AG09309 (cell line): ENCODE data around the gene GLT1D1.

ENCODE experiments used
- DNase-seq: peaks from one replicate; pipeline ENCODE4 v3.0.0-alpha.2; 2010; ENCODE audit warnings: low read depth
- H3K4me3 ChIP-seq: 2 replicates; pipeline ENCODE4 v1.5.1; 2011; ENCODE audit warnings: mild to moderate bottlenecking, low read depth, low read length, moderate library complexity; ENCODE audit not compliant: control insufficient read depth
- CTCF ChIP-seq: IDR thresholded peaks from 2 replicates; pipeline ENCODE4 v1.5.1; 2011; ENCODE audit warnings: mild to moderate bottlenecking, low read depth, low read length, inconsistent platforms; ENCODE audit not compliant: insufficient read depth, control insufficient read depth; ENCODE audit errors: missing control alignments

The GLT1D1 gene

DNA sequence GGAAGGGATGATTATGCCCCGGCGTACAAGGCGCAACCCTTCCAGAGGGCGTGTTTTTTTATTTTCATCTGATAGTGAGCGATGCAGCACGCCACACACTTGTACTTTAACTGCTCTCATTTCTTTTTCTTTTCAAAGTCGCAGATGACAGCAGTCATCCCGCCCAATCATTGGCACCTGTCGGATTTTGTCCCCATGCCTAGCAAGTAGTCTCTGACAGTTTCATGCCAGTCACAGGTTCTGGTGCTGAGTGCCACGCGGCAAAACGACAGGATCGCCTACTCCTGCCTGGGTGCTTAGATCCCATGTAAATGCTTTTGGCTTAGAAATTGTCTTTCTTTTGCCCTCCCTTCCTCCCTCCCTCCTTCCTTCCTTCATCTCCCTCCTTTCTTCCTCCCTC is 117.7 kb downstream of the GLT1D1 start:
- TF ChIP-seq CTCF: no peak
- DNase-seq: no peak
- H3K4me3 ChIP-seq: no peak overlapping the region

GRCh38 chr12:128971802-128972201 is 118.5 kb downstream of the GLT1D1 start:
- H3K4me3 ChIP-seq: no peak overlapping the region
- no peak for DNase-seq
- TF ChIP-seq CTCF: no peak

GRCh38 chr12:128973883-128974681 is 120.8 kb downstream of the GLT1D1 start:
- no peak for TF ChIP-seq CTCF
- no peak for DNase-seq
- H3K4me3 ChIP-seq: no peak overlapping the region

DNA sequence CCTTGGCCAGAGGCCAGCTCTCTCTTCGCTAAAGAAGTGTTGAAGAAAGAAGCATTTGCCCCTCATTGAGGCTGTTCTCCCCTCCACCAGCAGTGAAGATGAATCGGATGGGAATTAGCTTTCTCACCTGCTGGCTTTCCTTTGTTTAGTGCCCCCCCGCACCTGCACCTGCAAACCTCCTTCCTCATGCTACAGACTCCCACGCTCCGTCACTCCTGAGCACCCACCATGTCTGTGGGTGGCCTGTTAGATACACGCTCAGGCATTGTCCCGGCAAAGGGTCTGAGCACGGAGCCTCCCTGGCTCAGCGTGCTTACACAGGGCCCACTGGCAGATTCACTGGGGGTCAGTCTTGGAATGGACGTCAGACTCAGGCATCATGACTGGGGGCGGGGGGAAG is 121.6 kb downstream of the GLT1D1 start:
- no peak for TF ChIP-seq CTCF
- no peak for DNase-seq
- no peak overlapping the region for H3K4me3 ChIP-seq

DNA sequence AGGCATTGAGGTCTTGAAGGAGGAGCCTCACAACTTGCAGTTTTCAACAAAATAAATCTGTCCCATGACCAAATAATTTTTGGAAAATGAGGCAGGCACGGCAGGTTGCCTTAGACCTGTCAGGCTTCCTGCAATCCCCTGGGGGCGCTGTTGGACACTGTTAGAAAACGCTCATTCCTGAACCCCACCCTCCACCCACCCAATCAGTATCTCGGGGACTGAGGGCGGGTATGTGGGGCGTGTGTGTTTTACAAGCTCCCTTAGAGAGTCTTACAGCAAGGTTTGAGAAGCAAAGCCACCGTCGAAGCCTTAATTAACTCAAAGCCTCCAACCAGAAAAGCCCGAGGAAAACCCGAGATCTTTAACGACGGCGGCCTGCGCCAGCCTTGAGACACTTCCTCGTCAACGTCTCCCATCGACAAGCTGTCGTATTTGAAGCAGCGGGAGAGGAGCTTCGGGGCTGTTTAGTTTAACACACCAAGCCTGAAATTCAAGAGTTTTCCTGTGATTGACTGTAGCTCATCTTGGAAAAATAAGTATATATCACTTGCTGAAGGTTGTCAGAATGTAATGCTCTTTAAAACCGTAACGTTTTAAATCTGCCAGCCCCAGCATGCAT is 123.0 kb downstream of the GLT1D1 start:
- no peak for TF ChIP-seq CTCF
- no peak overlapping the region for H3K4me3 ChIP-seq
- no peak for DNase-seq

DNA sequence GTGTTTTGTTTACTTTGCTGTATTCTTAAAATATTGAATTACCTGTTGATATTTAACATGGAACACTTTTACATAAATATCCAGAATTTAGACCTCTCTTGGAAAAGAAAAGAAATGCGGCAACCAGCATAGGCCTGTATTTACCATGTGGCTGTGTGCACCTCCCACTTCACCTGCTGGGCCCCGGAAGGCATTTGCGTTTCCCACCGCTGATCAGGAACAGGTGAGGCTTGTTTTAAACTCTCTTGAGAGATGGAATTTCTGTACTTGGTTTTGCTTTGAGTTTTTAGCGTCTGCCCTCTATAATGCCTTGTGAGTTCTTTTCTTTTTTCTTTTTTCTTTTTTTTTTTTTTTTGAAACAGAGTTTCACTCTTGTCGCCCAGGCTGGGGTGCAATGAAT is 124.2 kb downstream of the GLT1D1 start:
- no peak for DNase-seq
- TF ChIP-seq CTCF: no peak
- H3K4me3 ChIP-seq: no peak overlapping the region
